Measurements from ENCODE around the gene CIRBP. TPM values are rescaled to one million over a fixed set of nuclear protein-coding genes. Genes with fewer than 3 reads are reported as not detected.

Gene CIRBP
- total and polyA plus RNA-seq, 2 donors (not counting 1 experiment from before 2014, with no cell fraction given) = 643 to 1,164 TPM

GRCh38 chr19:1224047-1224825, 44.9 kb upstream of the CIRBP start:
- no peaks in the 10 kb centered on the region for H3K4me1 ChIP-seq (ENCODE audit: control insufficient read depth in 2 of 2, insufficient read depth in 2 of 2, low read length in 2 of 2)
- peaks cover 2% of the 10 kb centered on the region for H3K4me1 Mint-ChIP-seq
- no peak overlapping the region for H3K4me2 ChIP-seq (replicated peaks; ENCODE audit: low read depth, low read length, poor library complexity, severe bottlenecking)
- ChIA-PET POLR2A (interaction anchor here (0.5 to 0.6 kb wide), 2 partner anchors 45 to 121 kb away, joined by 3 to 5 read pairs; no protein-coding TSS in a partner anchor), CTCF (interaction anchor here (0.6 to 1.9 kb wide), 4 partner anchors 11 to 240 kb away, joined by 3 to 6 read pairs (median 4); partner anchors contain the start of genes ATP5F1D, SBNO2 and WDR18)
- no peaks in the 10 kb centered on the region for H3K27me3 Mint-ChIP-seq
- H3K9ac ChIP-seq (ENCODE audit: low read length) = no peak overlapping the region
- no peaks in the 10 kb centered on the region for H3K27me3 ChIP-seq (replicated peaks in 1 of 4; ENCODE audit: control extremely low read depth in 1 of 4, control insufficient read depth in 3 of 4, insufficient read depth in 4 of 4, low read length in 3 of 4)
- no peaks in the 10 kb centered on the region for H3K9me3 ChIP-seq (ENCODE audit: control extremely low read depth in 1 of 3, control insufficient read depth in 2 of 3, insufficient read depth in 1 of 3, low read length in 2 of 3)
- no peak overlapping the region for H3K27ac Mint-ChIP-seq
- TF ChIP-seq EZH2 (IDR thresholded peaks at IDR 0.05; ENCODE audit: borderline replicate concordance, insufficient read depth, low read depth, low read length, poor library complexity, severe bottlenecking) = no peak
- no peak for TF ChIP-seq CTCF (IDR thresholded peaks at IDR 0.05)
- H3K36me3 ChIP-seq (replicated peaks in 1 of 2; ENCODE audit: control extremely low read depth in 1 of 2, control insufficient read depth in 1 of 2, extremely low read depth in 1 of 2, insufficient read depth in 2 of 2, low read length in 1 of 2) = peaks cover 0 to 37% of the 10 kb centered on the region in 2 experiments
- H3K79me2 ChIP-seq (ENCODE audit: control insufficient read depth, insufficient read depth, low read length) = peaks cover 18% of the 10 kb centered on the region
- H4K20me1 ChIP-seq (ENCODE audit: control insufficient read depth, insufficient read depth, low read length, poor library complexity, severe bottlenecking) = peaks cover 34% of the 10 kb centered on the region
- intact Hi-C loops (cut with micrococcal nuclease) = no loop called here
- H2AFZ ChIP-seq (ENCODE audit: insufficient read depth, low read depth, low read length, poor library complexity, severe bottlenecking) = no peak overlapping the region
- no peak overlapping the region for H3K27ac ChIP-seq (ENCODE audit: low read length in 2 of 2)
- 95% methylated on average over 15 of the region's 16 CpGs for WGBS (ENCODE audit: insufficient coverage)
- ATAC-seq (ENCODE audit: low read depth) (no peak), DNase-seq (no peak)
- H3K4me3 Mint-ChIP-seq = no peak overlapping the region
- no peaks in the 10 kb centered on the region for H3K9me3 Mint-ChIP-seq (ENCODE audit: insufficient read depth)
- H3K4me3 ChIP-seq (ENCODE audit: control extremely low read depth in 1 of 5, extremely low read depth in 1 of 5, insufficient read depth in 1 of 5, low read depth in 2 of 5, low read length in 4 of 5) = no peak overlapping the region

DNA sequence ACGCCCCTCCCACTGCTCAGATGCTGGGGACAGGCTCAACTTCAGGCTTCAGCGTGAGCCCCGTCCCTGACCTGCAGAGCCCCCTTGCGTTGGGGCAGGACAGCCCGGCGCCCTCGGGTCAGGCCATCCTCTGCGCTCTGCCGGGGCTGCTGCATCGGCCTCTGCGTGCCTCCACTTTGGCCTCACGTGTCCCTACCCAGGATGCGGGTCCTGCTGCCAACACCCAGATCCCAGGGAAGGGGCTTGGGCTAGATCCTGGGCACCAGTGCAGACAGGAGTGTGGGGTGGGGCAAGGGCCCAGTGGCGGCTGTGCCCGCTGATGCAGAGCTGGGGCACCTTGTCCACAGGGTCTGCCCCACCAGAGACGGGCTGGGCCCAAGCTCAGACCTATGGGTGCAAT, 44.3 kb upstream of the CIRBP start:
- POLR2A ChIA-PET = no interaction called here

More for the DNA sequence above, 44.3 kb upstream of the CIRBP start:
- DNase-seq (no peak), ATAC-seq (ENCODE audit: low read depth) (no peak)
- H3K4me3 Mint-ChIP-seq = no peak overlapping the region
- H4K20me1 ChIP-seq (ENCODE audit: control insufficient read depth, insufficient read depth, low read length, poor library complexity, severe bottlenecking) = peaks cover 33% of the 10 kb centered on the region
- peaks cover 18% of the 10 kb centered on the region for H3K79me2 ChIP-seq (ENCODE audit: control insufficient read depth, insufficient read depth, low read length)
- H3K36me3 ChIP-seq (replicated peaks in 1 of 2; ENCODE audit: control extremely low read depth in 1 of 2, control insufficient read depth in 1 of 2, extremely low read depth in 1 of 2, insufficient read depth in 2 of 2, low read length in 1 of 2) = peaks cover 0 to 37% of the 10 kb centered on the region in 2 experiments
- intact Hi-C loops (cut with micrococcal nuclease) = no loop called here
- H3K9ac ChIP-seq (ENCODE audit: low read length) = no peak overlapping the region
- no peak overlapping the region for H2AFZ ChIP-seq (ENCODE audit: insufficient read depth, low read depth, low read length, poor library complexity, severe bottlenecking)
- no peaks in the 10 kb centered on the region for H3K4me1 ChIP-seq (ENCODE audit: control insufficient read depth in 2 of 2, insufficient read depth in 2 of 2, low read length in 2 of 2)
- no peaks in the 10 kb centered on the region for H3K9me3 Mint-ChIP-seq (ENCODE audit: insufficient read depth)
- 87% methylated on average over 16 of the region's 16 CpGs for WGBS (ENCODE audit: insufficient coverage)
- H3K27me3 ChIP-seq (replicated peaks in 1 of 4; ENCODE audit: control extremely low read depth in 1 of 4, control insufficient read depth in 3 of 4, insufficient read depth in 4 of 4, low read length in 3 of 4) = no peaks in the 10 kb centered on the region
- no peak overlapping the region for H3K4me3 ChIP-seq (ENCODE audit: control extremely low read depth in 1 of 5, extremely low read depth in 1 of 5, insufficient read depth in 1 of 5, low read depth in 2 of 5, low read length in 4 of 5)
- CTCF ChIA-PET = interaction anchor here (0.6 to 0.8 kb wide), 2 partner anchors 39 to 51 kb away, joined by 3 read pairs; partner anchors contain the start of gene SBNO2
- no peaks in the 10 kb centered on the region for H3K9me3 ChIP-seq (ENCODE audit: control extremely low read depth in 1 of 3, control insufficient read depth in 2 of 3, insufficient read depth in 1 of 3, low read length in 2 of 3)
- TF ChIP-seq CTCF (IDR thresholded peaks at IDR 0.05) = no peak
- no peak for TF ChIP-seq EZH2 (IDR thresholded peaks at IDR 0.05; ENCODE audit: borderline replicate concordance, insufficient read depth, low read depth, low read length, poor library complexity, severe bottlenecking)
- H3K4me2 ChIP-seq (replicated peaks; ENCODE audit: low read depth, low read length, poor library complexity, severe bottlenecking) = no peak overlapping the region
- no peaks in the 10 kb centered on the region for H3K27me3 Mint-ChIP-seq
- H3K27ac Mint-ChIP-seq = no peak overlapping the region
- peaks cover 2% of the 10 kb centered on the region for H3K4me1 Mint-ChIP-seq
- H3K27ac ChIP-seq (ENCODE audit: low read length in 2 of 2) = no peak overlapping the region
